Fibroblast of mammary gland (primary cell): ENCODE measurements around the gene KIDINS220.
A peak's percentile ranks its signal among the peaks of the same experiment; 100 is the strongest.

Source experiments
- DNase-seq: peaks from one replicate; pipeline ENCODE4 v3.0.0-alpha.2; 2010; ENCODE audit warnings: low read depth
- H3K4me3 ChIP-seq: 2 replicates; pipeline ENCODE4 v1.5.1; 2011; ENCODE audit warnings: low read depth, mild to moderate bottlenecking, low read length, moderate library complexity; ENCODE audit not compliant: control insufficient read depth
- CTCF ChIP-seq: conservative IDR thresholded peaks from 2 replicates; pipeline ENCODE4 v1.5.1; 2011; ENCODE audit warnings: low read depth, low read length, inconsistent platforms; ENCODE audit not compliant: control insufficient read depth, insufficient read depth

The KIDINS220 gene

GRCh38 chr2:8847400-8847799, 10.0 kb upstream of the KIDINS220 start:
- no peak for TF ChIP-seq CTCF
- peak; percentile 58 for DNase-seq

GRCh38 chr2:8841932-8842331, 4.5 kb upstream of the KIDINS220 start:
- no peak for DNase-seq
- TF ChIP-seq CTCF = no peak
- H3K4me3 ChIP-seq = no peak overlapping the region

More at GRCh38 chr2:8847400-8847799, 10.0 kb upstream of the KIDINS220 start:
- H3K4me3 ChIP-seq = no peak overlapping the region

GRCh38 chr2:8840475-8841091, 3.2 kb upstream of the KIDINS220 start:
- no peak for TF ChIP-seq CTCF
- no peak overlapping the region for H3K4me3 ChIP-seq
- DNase-seq = no peak

GRCh38 chr2:8839189-8839965, 2.0 kb upstream of the KIDINS220 start:
- no peak for TF ChIP-seq CTCF
- no peak overlapping the region for H3K4me3 ChIP-seq
- no peak for DNase-seq

- peak overlapping the region; percentile 22 for H3K4me3 ChIP-seq
- no peak for TF ChIP-seq CTCF
- DNase-seq = no peak
These were observed 355 bp upstream of the KIDINS220 start for GRCh38 chr2:8837795-8838140.

- H3K4me3 ChIP-seq = no peak overlapping the region
- DNase-seq = no peak
- no peak for TF ChIP-seq CTCF
These were observed 2.1 kb downstream of the KIDINS220 start for GRCh38 chr2:8835279-8835678.

- no peak for TF ChIP-seq CTCF
- DNase-seq = no peak
- H3K4me3 ChIP-seq = no peak overlapping the region
These were observed 3.6 kb downstream of the KIDINS220 start for GRCh38 chr2:8833853-8834252.
